GM12892 (cell line): ENCODE data around the gene KAT8.

Source experiments
- POLR2A ChIP-seq: IDR thresholded peaks from 2 replicates; pipeline ENCODE4 v1.6.1; 2011; ENCODE audit warnings: low read depth, low read length, control low read depth
- POLR2AphosphoS5 ChIP-seq: IDR thresholded peaks from 2 replicates; pipeline ENCODE4 v1.6.1; 2011; ENCODE audit warnings: low read depth, low read length, control low read depth
- TAF1 ChIP-seq: IDR thresholded peaks from 2 replicates; pipeline ENCODE4 v1.6.1; 2011; ENCODE audit warnings: low read depth, mild to moderate bottlenecking, control low read depth, low read length, borderline replicate concordance

DNA sequence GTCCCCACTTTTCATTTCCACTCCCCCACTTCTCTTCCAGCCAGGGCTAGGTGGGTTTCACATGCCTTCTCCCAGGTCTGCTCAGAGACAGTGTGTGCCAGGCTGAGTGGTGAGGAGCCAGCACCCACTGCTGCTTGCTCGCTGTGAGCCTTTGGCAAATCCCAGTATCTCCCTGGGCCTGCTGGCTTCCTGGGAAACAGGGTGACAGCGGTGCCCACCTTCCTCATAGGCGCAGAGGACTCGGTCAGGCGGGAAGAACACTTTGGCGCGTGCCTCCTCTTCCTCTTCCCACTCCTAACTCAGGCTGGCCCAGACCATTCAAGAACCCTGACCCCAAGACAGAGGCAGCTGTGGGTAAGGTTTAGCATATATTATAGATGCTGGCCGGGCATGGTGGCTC lies 28.3 kb upstream of the KAT8 start:
- TF ChIP-seq POLR2A (no peak), POLR2AphosphoS5 (no peak), TAF1 (no peak)
